ENCODE results near the gene ZNF524.

GRCh38 chr19:55626350-55626749, 26.3 kb downstream of the ZNF524 start:
- TF ChIP-seq CTCF (conservative IDR thresholded peaks at IDR 0.05; ENCODE audit: low read length) = no peak
- no peak for TF ChIP-seq EZH2phosphoT487 (IDR thresholded peaks at IDR 0.05; ENCODE audit: borderline replicate concordance, low read depth, low read length)

Measured in OCI-LY7 (cell line).